Fibroblast of lung (primary cell): ENCODE data around the gene RAB10.

Experiments
- CTCF ChIP-seq, 2 donors: IDR thresholded peaks in 1 of 2; conservative IDR thresholded peaks in 1 of 2; 1 replicate in 1 of 2; 2 replicates in 1 of 2; pipeline ENCODE4 v1.5.1; 2011 to 2012; ENCODE audit warnings: low read length in 2 of 2, control low read depth in 1 of 2, inconsistent platforms in 1 of 2, low read depth in 1 of 2, mild to moderate bottlenecking in 1 of 2
- EZH2 ChIP-seq: IDR thresholded peaks from 2 replicates; pipeline ENCODE4 v1.5.1; 2012; ENCODE audit warnings: low read length, control low read depth, mild to moderate bottlenecking; ENCODE audit errors: missing control alignments

DNA sequence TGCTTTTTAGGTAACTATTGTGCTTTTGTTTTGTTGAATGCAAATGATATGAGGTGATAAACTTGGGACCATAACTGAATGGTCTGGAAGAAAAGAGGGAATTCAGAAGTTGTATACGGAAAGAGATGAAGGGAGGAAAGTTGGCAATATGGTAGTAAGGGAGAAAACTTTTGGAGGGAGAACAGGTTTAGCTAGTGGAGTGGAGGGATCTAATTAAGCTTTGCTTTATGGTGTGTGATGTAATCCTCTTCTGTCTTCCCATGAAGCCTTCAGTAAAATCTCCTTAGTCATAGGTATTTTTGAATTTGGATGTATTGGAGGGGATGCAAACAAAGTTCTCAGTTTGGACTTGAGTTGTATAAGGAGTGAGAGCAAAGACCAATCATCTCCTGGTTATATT is 20.2 kb upstream of the RAB10 start:
- TF ChIP-seq CTCF (conservative IDR thresholded peaks at IDR 0.05 in 1 of 2, IDR thresholded peaks at IDR 0.05 in 1 of 2; ENCODE audit: low read depth in 1 of 2, low read length in 2 of 2) (no peak), EZH2 (no peak)
